GM21825 (cell line): ENCODE data around the gene CYLD.

Source experiments
- ATAC-seq: cut with Tn5 transposase; IDR thresholded peaks from one replicate; pipeline ENCODE4 v1.9.1; 2021; ENCODE audit warnings: mild to moderate bottlenecking, moderate library complexity; ENCODE audit not compliant: unreplicated experiment

CYLD gene

GRCh38 chr16:50741781-50742575, at the start of gene CYLD:
Gene CYLD (plus strand): TSS chr16:50742086. CDS start chr16:50749699, 7,613 bp downstream.
- ATAC-seq, result peak; percentile 92

- ATAC-seq, result no peak
Measured at GRCh38 chr16:50692644-50692998, 49.3 kb upstream of the CYLD start.

GRCh38 chr16:50692999-50693781, 48.7 kb upstream of the CYLD start, which contains the start of gene NOD2:
Gene NOD2 (plus strand): TSS chr16:50693606. CDS start chr16:50699496, 5,890 bp downstream.
- ATAC-seq, result no peak

GRCh38 chr16:50694206-50694605, 47.7 kb upstream of the CYLD start:
- peak; percentile 24 for ATAC-seq

- ATAC-seq, result no peak
Measured at GRCh38 chr16:50695017-50696000, 46.6 kb upstream of the CYLD start.

- no peak for ATAC-seq
Measured at GRCh38 chr16:50696126-50696525, 45.8 kb upstream of the CYLD start.

- ATAC-seq, result peak; percentile 55
Measured at GRCh38 chr16:50696575-50697420, 45.1 kb upstream of the CYLD start.

- no peak for ATAC-seq
Measured at GRCh38 chr16:50697421-50697715, 44.5 kb upstream of the CYLD start.

GRCh38 chr16:50697881-50698767, 43.8 kb upstream of the CYLD start:
- ATAC-seq, result peak; percentile 34

GRCh38 chr16:50699326-50700159, 42.3 kb upstream of the CYLD start:
- ATAC-seq, result no peak

GRCh38 chr16:50702725-50703124, 39.2 kb upstream of the CYLD start:
- no peak for ATAC-seq

GRCh38 chr16:50704245-50704644, 37.6 kb upstream of the CYLD start:
- ATAC-seq, result no peak

GRCh38 chr16:50705436-50706110, 36.3 kb upstream of the CYLD start:
- ATAC-seq, result no peak

- ATAC-seq, result no peak
Measured at GRCh38 chr16:50706250-50706649, 35.6 kb upstream of the CYLD start.

GRCh38 chr16:50708373-50709060, 33.4 kb upstream of the CYLD start:
- no peak for ATAC-seq

- peak; percentile 69 for ATAC-seq
Measured at GRCh38 chr16:50709061-50709684, 32.7 kb upstream of the CYLD start.

GRCh38 chr16:50709980-50710379, 31.9 kb upstream of the CYLD start:
- ATAC-seq, result no peak
